Psoas muscle (tissue), 8 donors: Measurements from ENCODE around the gene ATP9B. TPM values are rescaled to one million over a fixed set of nuclear protein-coding genes. Genes with fewer than 3 reads are reported as not detected.
A peak's percentile ranks its signal among the peaks of the same experiment; 100 is the strongest.

Experiments used
- ATAC-seq, 4 donors: fragments of 200-7000 bp; cut with Tn5 transposase; one replicate each; pipeline ENCODE4 v1.9.1; 2020; ENCODE audit warnings: moderate library complexity in 3 of 4, mild to moderate bottlenecking in 2 of 4
- DNase-seq, 2 donors: peaks; one replicate each; pipeline ENCODE4 v3.0.0-alpha.2; 2020
- H3K27ac ChIP-seq: fragments of 200-600 bp; one replicate; pipeline ENCODE4 v1.8.0; 2022
- H3K27me3 ChIP-seq, 3 donors: fragments of 200-600 bp in 1 of 3; one replicate each; pipeline versions ENCODE4 v1.6.1 to v1.8.0; 2013 to 2022; ENCODE audit warnings: low read length in 2 of 3, mild to moderate bottlenecking in 2 of 3, moderate library complexity in 1 of 3; ENCODE audit not compliant: insufficient read depth in 3 of 3
- H3K36me3 ChIP-seq, 2 donors: fragments of 200-600 bp in 1 of 2; one replicate each; pipeline versions ENCODE4 v1.6.1 to v1.8.0; 2013 to 2022; ENCODE audit warnings: low read depth in 1 of 2, mild to moderate bottlenecking in 1 of 2, moderate library complexity in 1 of 2; ENCODE audit not compliant: insufficient read depth in 1 of 2
- H3K4me1 ChIP-seq: fragments of 200-600 bp; one replicate; pipeline ENCODE4 v1.8.0; 2022
- H3K4me3 ChIP-seq: fragments of 200-600 bp; one replicate; pipeline ENCODE4 v1.8.0; 2022; ENCODE audit warnings: mild to moderate bottlenecking
- H3K9me3 ChIP-seq: fragments of 200-600 bp; one replicate; pipeline ENCODE4 v1.8.0; 2022
- WGBS, 3 donors: extraction: QIAGEN DNeasy Blood & Tissue Kit; methylation state at CpG; one replicate each; pipeline versions ENCODE4 v1.1.6 to v1.1.7; 2013; 5-methylcytosine and 5-hydroxymethylcytosine counted together
- intact Hi-C, 2 donors: fragments of 100-400 bp; cut with DNase I; formaldehyde crosslinking; loops; one replicate each; pipeline versions ENCODE4 v1.11.0 to v1.14.2; 2022
- polyA plus RNA-seq, 3 donors: library from polyadenylated mRNA; stranded (reverse); fragments of 200-250 nt; gene quantifications; one replicate each; pipeline ENCODE4 v1.2.3, GENCODE V29; 2013
- total RNA-seq, 4 donors: library from RNA; stranded (reverse); fragmentation: NEBNext Ultra II Directional in 2 of 4; extraction: Animal tissue kit (Norgen Biotek cat#: 25700) in 2 of 4; gene quantifications; one replicate each; pipeline versions ENCODE4 v1.2.1 to v1.2.4, GENCODE V29; 2021 to 2023
- TF ChIP-seq, protein P1 (sequence below): fragments of 200-600 bp; IDR thresholded peaks from one replicate; pipeline ENCODE4 v1.8.0; 2022; ENCODE audit warnings: antibody characterized with exemption
- donor health status: healthy with polysubstance abuse.
- donor health status: DM: no; HTN: no; CAD: no; lungs with moderate emphysema.
- donor health status: Bipolar disorder and iron deficiency.
- donor health status: healthy.
- donor health status: DM: yes; HTN: yes; CAD: no.
- donor health status: DM: no; HTN: no; CAD: no.
- donor health status: DM: no; HTN: no; CAD: no.
- donor health status: DM: yes; HTN: yes; CAD: no.

The ATP9B gene
- total and polyA plus RNA-seq, 7 donors, result 5.0 to 22.1 (median 9.8) TPM

- H3K9me3 ChIP-seq, result no peaks in the 10 kb centered on the region
These were observed 328.9 kb downstream of the ATP9B start for GRCh38 chr18:79397830-79398761.

GRCh38 chr18:79399275-79400081, 330.3 kb downstream of the ATP9B start:
- DNase-seq (peak in 1 of 2 donors; percentile 62), ATAC-seq (no peak)
- H3K4me1 ChIP-seq, result peaks cover 47% of the 10 kb centered on the region
- intact Hi-C loops, result loop anchor here (5.0 to 10.0 kb wide), 2 partner anchors 108 to 635 kb away; partner anchors contain the start of gene RBFA (in 1 of the 2)
- no peaks in the 10 kb centered on the region for H3K36me3 ChIP-seq
- peak overlapping the region; percentile 81 for H3K4me3 ChIP-seq
- 26 to 49% (median 37%) methylated on average over 65 to 79 of the region's 79 CpGs for WGBS, 3 donors
- no peaks in the 10 kb centered on the region for H3K9me3 ChIP-seq
- TF ChIP-seq, protein P1, sequence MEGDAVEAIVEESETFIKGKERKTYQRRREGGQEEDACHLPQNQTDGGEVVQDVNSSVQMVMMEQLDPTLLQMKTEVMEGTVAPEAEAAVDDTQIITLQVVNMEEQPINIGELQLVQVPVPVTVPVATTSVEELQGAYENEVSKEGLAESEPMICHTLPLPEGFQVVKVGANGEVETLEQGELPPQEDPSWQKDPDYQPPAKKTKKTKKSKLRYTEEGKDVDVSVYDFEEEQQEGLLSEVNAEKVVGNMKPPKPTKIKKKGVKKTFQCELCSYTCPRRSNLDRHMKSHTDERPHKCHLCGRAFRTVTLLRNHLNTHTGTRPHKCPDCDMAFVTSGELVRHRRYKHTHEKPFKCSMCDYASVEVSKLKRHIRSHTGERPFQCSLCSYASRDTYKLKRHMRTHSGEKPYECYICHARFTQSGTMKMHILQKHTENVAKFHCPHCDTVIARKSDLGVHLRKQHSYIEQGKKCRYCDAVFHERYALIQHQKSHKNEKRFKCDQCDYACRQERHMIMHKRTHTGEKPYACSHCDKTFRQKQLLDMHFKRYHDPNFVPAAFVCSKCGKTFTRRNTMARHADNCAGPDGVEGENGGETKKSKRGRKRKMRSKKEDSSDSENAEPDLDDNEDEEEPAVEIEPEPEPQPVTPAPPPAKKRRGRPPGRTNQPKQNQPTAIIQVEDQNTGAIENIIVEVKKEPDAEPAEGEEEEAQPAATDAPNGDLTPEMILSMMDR, result no peak
- H3K27me3 ChIP-seq, result no peaks in the 10 kb centered on the region
- H3K27ac ChIP-seq, result peak overlapping the region; percentile 91

More at GRCh38 chr18:79397830-79398761, 328.9 kb downstream of the ATP9B start:
- no peak for ATAC-seq
- intact Hi-C loops, result loop anchor here in 1 of 2 donors (10.0 kb wide), 1 partner anchor 637 kb away; the partner anchor contains the start of gene RBFA
- peaks cover 39% of the 10 kb centered on the region for H3K4me1 ChIP-seq
- DNase-seq, result peak; percentile 12 to 52
- TF ChIP-seq, protein P1, result no peak
- H3K4me3 ChIP-seq, result no peak overlapping the region
- no peaks in the 10 kb centered on the region for H3K36me3 ChIP-seq
- H3K27me3 ChIP-seq, result no peaks in the 10 kb centered on the region
- no peak overlapping the region for H3K27ac ChIP-seq
- WGBS, 3 donors, result 87 to 93% (median 91%) methylated on average over 38 of the region's 38 CpGs

- peak overlapping the region; percentile 91 for H3K27ac ChIP-seq
- peak; percentile 79 to 82 for DNase-seq
- H3K9me3 ChIP-seq, result no peaks in the 10 kb centered on the region
- intact Hi-C loops, result loop anchor here in 1 of 2 donors (5.0 kb wide), 1 partner anchor 107 kb away; no protein-coding TSS in a partner anchor
- peak overlapping the region; percentile 81 for H3K4me3 ChIP-seq
- no peaks in the 10 kb centered on the region for H3K36me3 ChIP-seq
- ATAC-seq, result peak in 3 of 4 donors; percentile 23 to 30 (median 27)
- WGBS, 3 donors, result 0 to 1% (median 0%) methylated on average over 21 to 71 of the region's 71 CpGs
- peaks cover 47% of the 10 kb centered on the region for H3K4me1 ChIP-seq
- TF ChIP-seq, protein P1, result no peak
- H3K27me3 ChIP-seq, result no peaks in the 10 kb centered on the region
These were observed 330.9 kb downstream of the ATP9B start for GRCh38 chr18:79400091-79400590.

DNA sequence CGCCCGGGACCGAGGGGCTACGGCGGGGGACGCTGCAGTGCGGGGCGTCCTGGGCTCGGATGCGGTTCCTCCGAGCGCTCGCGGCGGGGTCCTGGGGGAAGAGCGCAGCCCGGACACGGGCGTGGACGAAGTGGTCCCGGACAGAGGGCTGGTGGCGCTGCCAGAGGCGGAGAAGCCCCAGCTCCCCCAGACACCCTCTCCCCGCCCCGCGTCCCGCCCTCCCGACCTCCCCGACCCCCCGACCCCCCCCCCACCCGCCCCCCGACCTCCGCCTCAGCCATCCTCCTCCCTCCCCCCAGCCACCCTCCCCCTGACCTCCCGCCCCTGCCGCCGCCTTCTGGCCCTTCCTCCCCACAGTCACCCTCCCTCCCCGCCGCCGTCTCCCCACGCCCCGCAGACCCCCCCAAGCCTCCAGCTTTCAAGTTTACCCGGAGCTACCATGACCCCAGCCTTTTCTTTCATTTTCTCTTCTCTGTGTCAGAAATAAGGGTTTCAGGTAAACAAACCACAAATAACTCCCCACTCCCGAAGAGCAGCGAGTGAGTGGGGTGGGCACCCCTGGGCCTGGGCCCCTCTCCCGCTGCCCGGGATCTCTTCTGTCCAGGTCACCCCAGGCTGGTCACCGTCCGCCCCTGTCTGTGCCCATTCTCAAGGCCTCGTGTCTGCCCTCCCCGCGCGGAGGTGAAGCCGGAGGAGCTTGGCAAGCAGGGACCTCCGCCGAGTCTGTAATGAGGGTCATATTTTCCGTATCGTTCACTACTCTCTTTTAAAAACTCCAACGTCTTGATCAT, 331.6 kb downstream of the ATP9B start:
- intact Hi-C loops, result loop anchor here in 1 of 2 donors (5.0 kb wide), 1 partner anchor 107 kb away; no protein-coding TSS in a partner anchor
- peaks cover 53% of the 10 kb centered on the region for H3K4me1 ChIP-seq
- TF ChIP-seq, protein P1, result no peak

More for the DNA sequence above, 331.6 kb downstream of the ATP9B start:
- ATAC-seq (peak in 1 of 4 donors; percentile 39), DNase-seq (peak; percentile 45 to 63)
- no peaks in the 10 kb centered on the region for H3K27me3 ChIP-seq
- H3K27ac ChIP-seq, result peak overlapping the region; percentile 94
- 12 to 51% (median 40%) methylated on average over 18 to 50 of the region's 58 CpGs for WGBS, 3 donors
- no peaks in the 10 kb centered on the region for H3K36me3 ChIP-seq
- peak overlapping the region; percentile 81 for H3K4me3 ChIP-seq
- H3K9me3 ChIP-seq, result no peaks in the 10 kb centered on the region
